ENCODE data around the gene SKI. TPM values are rescaled to one million over a fixed set of nuclear protein-coding genes. Genes with fewer than 3 reads are reported as not detected.

SKI gene
- total and polyA plus RNA-seq, 2 of the 8 experiments (the other 6 are each of a cell fraction or from before 2014, with no cell fraction given): 8.3 to 87.6 TPM

DNA sequence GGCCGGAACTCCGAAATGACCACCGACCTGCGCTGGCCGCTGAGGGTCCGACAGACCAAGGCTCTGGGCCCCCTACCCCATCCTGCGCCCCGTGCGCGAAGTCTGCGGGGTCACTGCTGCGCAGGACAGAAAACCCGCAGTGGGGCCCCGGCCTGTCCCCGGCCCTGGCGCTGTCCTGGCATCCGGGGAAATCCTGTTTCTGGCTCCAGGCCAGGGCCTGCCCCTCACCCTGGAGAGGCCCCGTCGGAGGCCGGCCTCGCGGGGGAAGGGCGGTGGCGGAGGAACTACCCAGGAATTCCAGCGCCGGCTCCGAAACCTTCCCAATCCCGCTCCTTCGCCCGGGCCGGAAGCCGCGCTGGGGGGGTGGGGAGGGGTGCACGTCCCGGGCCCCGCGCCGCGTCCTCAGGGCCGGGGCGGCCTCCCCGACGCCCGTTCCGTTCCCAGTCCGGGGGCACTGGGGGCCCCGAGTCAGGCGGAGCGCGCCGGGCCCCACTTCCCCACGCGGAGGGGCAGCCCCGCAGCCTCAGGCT is 86.2 kb downstream of the SKI start:
- H2AFZ ChIP-seq (ENCODE audit: low read length): no peak overlapping the region
- peak overlapping the region; percentile 64 for H2BK120ac ChIP-seq (replicated peaks; ENCODE audit: low read depth, low read length)
- no peaks in the 10 kb centered on the region for H3K79me2 ChIP-seq (ENCODE audit: control insufficient read depth in 1 of 2, insufficient read depth in 2 of 2, low read length in 2 of 2)
- no peaks in the 10 kb centered on the region; the same call in 1 of the 2 replicates for H3K23me2 ChIP-seq (ENCODE audit: low read depth, low read length)
- peak overlapping the region; percentile 73; the same call in 1 of the 2 replicates for H4K8ac ChIP-seq (ENCODE audit: extremely low read depth, insufficient read depth, low read length)
- peak overlapping the region; percentile 97 for H4K91ac ChIP-seq (replicated peaks; ENCODE audit: insufficient read length, low read length)
- peak overlapping the region in 2 of 4 experiments; percentile 31 to 48; a peak in 4 of 7 replicates for H3K9ac ChIP-seq (replicated peaks in 1 of 4; ENCODE audit: extremely low read depth in 1 of 4, low read depth in 3 of 4, low read length in 3 of 4)
- H3K79me1 ChIP-seq (ENCODE audit: low read depth, low read length): peaks cover 3% of the 10 kb centered on the region; the same call in 1 of the 2 replicates
- H4K20me1 ChIP-seq (replicated peaks in 1 of 2; ENCODE audit: control insufficient read depth in 1 of 2, insufficient read depth in 2 of 2, low read length in 2 of 2): peaks cover 2 to 4% of the 10 kb centered on the region in 2 experiments
- H2BK12ac ChIP-seq (ENCODE audit: low read depth, low read length): peak overlapping the region; percentile 87; the same call in 1 of the 2 replicates
- H3K27me3 ChIP-seq (replicated peaks in 1 of 4; ENCODE audit: control insufficient read depth in 3 of 4, extremely low read depth in 1 of 4, insufficient read depth in 3 of 4, low read length in 3 of 4): no peaks in the 10 kb centered on the region
- peaks cover 7 to 43% (median 30%) of the 10 kb centered on the region in 4 experiments for H3K4me1 ChIP-seq (replicated peaks in 1 of 4; ENCODE audit: control insufficient read depth in 3 of 4, insufficient read depth in 4 of 4, low read length in 3 of 4)
- peak overlapping the region; percentile 90 for H2BK5ac ChIP-seq (ENCODE audit: low read depth, low read length)
- H3K56ac ChIP-seq (replicated peaks; ENCODE audit: insufficient read length, low read depth, low read length): peak overlapping the region; percentile 46
- H3K27ac ChIP-seq (ENCODE audit: low read depth, low read length): peak overlapping the region; percentile 56; the same call in 1 of the 2 replicates
- 0 out of 2 replicates have a peak overlapping the region, but pooled peaks have one; percentile 48 for H3K18ac ChIP-seq (ENCODE audit: extremely low read depth, low read length)
- H2AK5ac ChIP-seq (ENCODE audit: low read depth, low read length): no peak overlapping the region
- H2BK15ac ChIP-seq (ENCODE audit: low read length): peak overlapping the region; percentile 81; the same call in 1 of the 2 replicates
- POLR2A ChIA-PET (ENCODE audit: partially characterized antibody): interaction anchor here (0.9 to 1.4 kb wide), 6 partner anchors 8 to 121 kb away, joined by 3 to 7 read pairs (median 4); no protein-coding TSS in a partner anchor
- no peaks in the 10 kb centered on the region for H3K36me3 ChIP-seq (ENCODE audit: control insufficient read depth in 2 of 4, insufficient read depth in 4 of 4, low read length in 3 of 4)
- peak overlapping the region; percentile 71 for H4K5ac ChIP-seq (ENCODE audit: insufficient read length, low read depth, low read length)
- peak overlapping the region; percentile 61 to 63; a peak in 3 of 4 replicates for H3K4me2 ChIP-seq (ENCODE audit: insufficient read depth in 1 of 2, low read depth in 2 of 2, low read length in 2 of 2)
- no peaks in the 10 kb centered on the region for H3K9me3 ChIP-seq (ENCODE audit: insufficient read depth in 2 of 2, low read depth in 1 of 2, low read length in 1 of 2)
- H3K4me3 ChIP-seq (ENCODE audit: extremely low read depth in 1 of 4, insufficient read depth in 2 of 4, low read depth in 3 of 4, low read length in 4 of 4): peak overlapping the region in 3 of 4 experiments; percentile 19 to 52 (median 36); a peak in 5 of 8 replicates
- no peak overlapping the region for H2BK20ac ChIP-seq (ENCODE audit: low read length)
- CTCF ChIA-PET (ENCODE audit: partially characterized antibody): interaction anchor here (1.3 to 4.2 kb wide), 8 partner anchors 9 to 119 kb away, joined by 3 to 22 read pairs (median 5); partner anchors contain the start of gene FAAP20
- peak overlapping the region; percentile 85 for H3K4ac ChIP-seq (replicated peaks; ENCODE audit: insufficient read length, low read depth, low read length)
- no peak overlapping the region for H3K14ac ChIP-seq (ENCODE audit: insufficient read length)
- WGBS, 2 experiments (ENCODE audit: extremely low coverage in 1 of 2, insufficient coverage in 1 of 2, insufficient read length in 1 of 2, insufficient replicate concordance in 2 of 2, low coverage in 1 of 2, low lambda C conversion rate in 2 of 2, missing lambda C conversion rate in 1 of 2): 17% methylated on average over 24 of the region's 54 CpGs; no CpG with 5 or more reads in 1 of the 2 experiments
- FAIRE-seq: no peak
- peak in 1 of 2 experiments; percentile 87 for DNase-seq (ENCODE audit: low read depth in 1 of 2, low spot score in 2 of 2)
- H3K23ac ChIP-seq (ENCODE audit: insufficient read length): no peak overlapping the region
- peak; percentile 75; the same call in 1 of the 2 replicates for TF ChIP-seq EGR1 (IDR thresholded peaks at IDR 0.05; ENCODE audit: borderline replicate concordance, low read depth, low read length)
- no peak for TF ChIP-seq POLR2AphosphoS5 (IDR thresholded peaks at IDR 0.05; ENCODE audit: low read depth, low read length)
- TF ChIP-seq RBBP5 (IDR thresholded peaks at IDR 0.05; ENCODE audit: borderline replicate concordance, low read depth, low read length): 0 out of 2 replicates have a peak, but pooled peaks have one; percentile 40
- TF ChIP-seq RXRA (IDR thresholded peaks at IDR 0.05; ENCODE audit: insufficient read depth, low read depth, low read length): 0 out of 2 replicates have a peak, but pooled peaks have one; percentile 50
- no peak for TF ChIP-seq EZH2 (IDR thresholded peaks at IDR 0.05; ENCODE audit: low read depth, low read length, severe bottlenecking)
- no peak for TF ChIP-seq SP4 (IDR thresholded peaks at IDR 0.05; ENCODE audit: low read length)
- TF ChIP-seq, protein P1, sequence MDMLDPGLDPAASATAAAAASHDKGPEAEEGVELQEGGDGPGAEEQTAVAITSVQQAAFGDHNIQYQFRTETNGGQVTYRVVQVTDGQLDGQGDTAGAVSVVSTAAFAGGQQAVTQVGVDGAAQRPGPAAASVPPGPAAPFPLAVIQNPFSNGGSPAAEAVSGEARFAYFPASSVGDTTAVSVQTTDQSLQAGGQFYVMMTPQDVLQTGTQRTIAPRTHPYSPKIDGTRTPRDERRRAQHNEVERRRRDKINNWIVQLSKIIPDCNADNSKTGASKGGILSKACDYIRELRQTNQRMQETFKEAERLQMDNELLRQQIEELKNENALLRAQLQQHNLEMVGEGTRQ (IDR thresholded peaks at IDR 0.05; ENCODE audit: low read length): no peak
- TF ChIP-seq YY1 (IDR thresholded peaks at IDR 0.05; ENCODE audit: low read depth, low read length): 0 out of 2 replicates have a peak, but pooled peaks have one; percentile 53
- no peak for TF ChIP-seq BACH1 (IDR thresholded peaks at IDR 0.05; ENCODE audit: low read length)
- TF ChIP-seq PHF8 (conservative IDR thresholded peaks at IDR 0.05; ENCODE audit: low read depth, low read length): 0 out of 2 replicates have a peak, but pooled peaks have one; percentile 26

Data from H1 (cell line).